PFSK-1 (cell line): ENCODE measurements around the gene RET.

Source experiments
- FOXP2 ChIP-seq: optimal IDR thresholded peaks from 2 replicates; pipeline ENCODE3; 2011; ENCODE audit warnings: borderline replicate concordance, control low read depth, inconsistent platforms; ENCODE audit not compliant: insufficient read depth; ENCODE audit errors: extremely low read length, extremely low read depth
- POLR2AphosphoS5 ChIP-seq: IDR thresholded peaks from 2 replicates; pipeline ENCODE4 v1.6.1; 2012; ENCODE audit warnings: low read depth, mild to moderate bottlenecking, control low read depth, low read length, moderate library complexity
- REST ChIP-seq, 2 experiments: IDR thresholded peaks; 2 replicates each; pipeline versions ENCODE4 v1.6.1 to v1.8.0; 2011 to 2012; ENCODE audit warnings: low read depth in 2 of 2, low read length in 2 of 2, control low read depth in 1 of 2, inconsistent platforms in 1 of 2, mild to moderate bottlenecking in 1 of 2, moderate library complexity in 1 of 2; ENCODE audit not compliant: insufficient read depth in 1 of 2
- SIN3A ChIP-seq: IDR thresholded peaks from 2 replicates; pipeline ENCODE4 v1.6.1; 2012; ENCODE audit warnings: mild to moderate bottlenecking, low read length, moderate library complexity, borderline replicate concordance; ENCODE audit not compliant: insufficient read depth
- TAF1 ChIP-seq: IDR thresholded peaks from 2 replicates; pipeline ENCODE4 v1.6.1; 2012; ENCODE audit warnings: low read length, control low read depth, borderline replicate concordance; ENCODE audit not compliant: insufficient read depth

The RET gene

GRCh38 chr10:43069579-43069978 lies 7.3 kb upstream of the RET start:
- TF ChIP-seq FOXP2 (no peak), TAF1 (no peak), REST (IDR thresholded peaks at IDR 0.05; ENCODE audit: insufficient read depth in 1 of 2, low read depth in 2 of 2, low read length in 2 of 2) (no peak), POLR2AphosphoS5 (no peak), SIN3A (no peak)

- TF ChIP-seq POLR2AphosphoS5 (no peak), SIN3A (no peak), TAF1 (no peak), REST (IDR thresholded peaks at IDR 0.05; ENCODE audit: insufficient read depth in 1 of 2, low read depth in 2 of 2, low read length in 2 of 2) (no peak), FOXP2 (no peak)
Observed at GRCh38 chr10:43070121-43071085, 6.5 kb upstream of the RET start.

- TF ChIP-seq FOXP2 (no peak), POLR2AphosphoS5 (no peak), TAF1 (no peak), REST (IDR thresholded peaks at IDR 0.05; ENCODE audit: insufficient read depth in 1 of 2, low read depth in 2 of 2, low read length in 2 of 2) (no peak), SIN3A (no peak)
Observed at GRCh38 chr10:43071865-43072650, 4.8 kb upstream of the RET start.

- TF ChIP-seq FOXP2: no peak
- no peak for TF ChIP-seq REST (IDR thresholded peaks at IDR 0.05; ENCODE audit: insufficient read depth in 1 of 2, low read depth in 2 of 2, low read length in 2 of 2)
- TF ChIP-seq SIN3A: no peak
- TF ChIP-seq TAF1: no peak
- TF ChIP-seq POLR2AphosphoS5: no peak
Observed at GRCh38 chr10:43073191-43073590, 3.7 kb upstream of the RET start.
